SK-N-SH (cell line): Measurements from ENCODE around the gene HS6ST3.

ENCODE experiments used
- CTCF ChIP-seq: fragments of 200-600 bp; sonication (generic); IDR thresholded peaks from 2 replicates; pipeline ENCODE4 v1.6.1; 2017; ENCODE audit warnings: antibody characterized with exemption, mild to moderate bottlenecking, moderate library complexity
- TAF1 ChIP-seq: IDR thresholded peaks from 2 replicates; pipeline ENCODE4 v1.6.1; 2012; ENCODE audit warnings: low read depth, mild to moderate bottlenecking, low read length, moderate library complexity, borderline replicate concordance
- TF ChIP-seq, protein P1 (sequence below): IDR thresholded peaks from 2 replicates; pipeline ENCODE4 v1.6.1; 2012; ENCODE audit warnings: mild to moderate bottlenecking, low read depth, low read length, moderate library complexity

- TF ChIP-seq, protein P1, sequence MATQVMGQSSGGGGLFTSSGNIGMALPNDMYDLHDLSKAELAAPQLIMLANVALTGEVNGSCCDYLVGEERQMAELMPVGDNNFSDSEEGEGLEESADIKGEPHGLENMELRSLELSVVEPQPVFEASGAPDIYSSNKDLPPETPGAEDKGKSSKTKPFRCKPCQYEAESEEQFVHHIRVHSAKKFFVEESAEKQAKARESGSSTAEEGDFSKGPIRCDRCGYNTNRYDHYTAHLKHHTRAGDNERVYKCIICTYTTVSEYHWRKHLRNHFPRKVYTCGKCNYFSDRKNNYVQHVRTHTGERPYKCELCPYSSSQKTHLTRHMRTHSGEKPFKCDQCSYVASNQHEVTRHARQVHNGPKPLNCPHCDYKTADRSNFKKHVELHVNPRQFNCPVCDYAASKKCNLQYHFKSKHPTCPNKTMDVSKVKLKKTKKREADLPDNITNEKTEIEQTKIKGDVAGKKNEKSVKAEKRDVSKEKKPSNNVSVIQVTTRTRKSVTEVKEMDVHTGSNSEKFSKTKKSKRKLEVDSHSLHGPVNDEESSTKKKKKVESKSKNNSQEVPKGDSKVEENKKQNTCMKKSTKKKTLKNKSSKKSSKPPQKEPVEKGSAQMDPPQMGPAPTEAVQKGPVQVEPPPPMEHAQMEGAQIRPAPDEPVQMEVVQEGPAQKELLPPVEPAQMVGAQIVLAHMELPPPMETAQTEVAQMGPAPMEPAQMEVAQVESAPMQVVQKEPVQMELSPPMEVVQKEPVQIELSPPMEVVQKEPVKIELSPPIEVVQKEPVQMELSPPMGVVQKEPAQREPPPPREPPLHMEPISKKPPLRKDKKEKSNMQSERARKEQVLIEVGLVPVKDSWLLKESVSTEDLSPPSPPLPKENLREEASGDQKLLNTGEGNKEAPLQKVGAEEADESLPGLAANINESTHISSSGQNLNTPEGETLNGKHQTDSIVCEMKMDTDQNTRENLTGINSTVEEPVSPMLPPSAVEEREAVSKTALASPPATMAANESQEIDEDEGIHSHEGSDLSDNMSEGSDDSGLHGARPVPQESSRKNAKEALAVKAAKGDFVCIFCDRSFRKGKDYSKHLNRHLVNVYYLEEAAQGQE = no peak
- TF ChIP-seq TAF1 (no peak), CTCF (no peak)
These were observed 562.6 kb downstream of the HS6ST3 start for GRCh38 chr13:96652506-96652905.
